Esophagus muscularis mucosa (tissue), 4 donors: ENCODE data around the gene LCNL1. TPM values are rescaled to one million over a fixed set of nuclear protein-coding genes. Genes with fewer than 3 reads are reported as not detected.

Experiments used
- DNase-seq: peaks from one replicate; pipeline ENCODE4 v3.0.0-alpha.2; 2017; ENCODE audit errors: extremely low spot score
- H3K27ac ChIP-seq, 4 donors: fragments of 200-600 bp; sonication (generic); replicated peaks in 1 of 4; 1 replicate in 3 of 4; 2 replicates in 1 of 4; pipeline ENCODE4 v1.5.1; 2016 to 2019; ENCODE audit warnings: mild to moderate bottlenecking in 1 of 4
- H3K27me3 ChIP-seq, 4 donors: fragments of 200-600 bp; sonication (generic); one replicate each; pipeline versions ENCODE4 v1.5.1 to v1.6.0; 2016 to 2019
- H3K36me3 ChIP-seq, 4 donors: fragments of 200-600 bp; sonication (generic); one replicate each; pipeline ENCODE4 v1.5.1; 2016 to 2019
- H3K4me1 ChIP-seq, 4 donors: fragments of 200-600 bp; sonication (generic); one replicate each; pipeline ENCODE4 v1.5.1; 2016 to 2019
- H3K4me3 ChIP-seq, 4 donors: fragments of 200-600 bp; sonication (generic); 1 replicate in 2 of 4; 2 replicates in 2 of 4; pipeline ENCODE4 v1.5.1; 2016 to 2019; ENCODE audit warnings: mild to moderate bottlenecking in 4 of 4, moderate library complexity in 1 of 4
- H3K9me3 ChIP-seq, 4 donors: fragments of 200-600 bp; sonication (generic); 1 replicate in 3 of 4; 2 replicates in 1 of 4; pipeline ENCODE4 v1.5.1; 2016 to 2019
- EP300 ChIP-seq: sonication (generic); formaldehyde crosslinking; IDR thresholded peaks from one replicate; pipeline ENCODE4 v1.6.1; 2017; ENCODE audit warnings: antibody characterized with exemption
- POLR2A ChIP-seq: fragments of 450-650 bp; IDR thresholded peaks from one replicate; pipeline ENCODE4 v1.6.1; 2017; ENCODE audit warnings: antibody characterized with exemption, moderate library complexity, mild to moderate bottlenecking, low read depth
- POLR2AphosphoS5 ChIP-seq, 2 donors: sonication (generic); formaldehyde crosslinking; IDR thresholded peaks; one replicate each; pipeline ENCODE4 v1.6.1; 2017; ENCODE audit warnings: antibody characterized with exemption in 2 of 2
- WGBS: methylation state at CpG from one replicate; pipeline ENCODE4 v1.1.5; 2018; 5-methylcytosine and 5-hydroxymethylcytosine counted together
- intact Hi-C: fragments of 100-400 bp; cut with DNase I; formaldehyde crosslinking; loops from one replicate; pipeline ENCODE4 v1.15.1; 2023
- total RNA-seq, 4 donors: library from RNA; depleted of rRNA; stranded (reverse); fragments of >200 nt; gene quantifications; one replicate each; pipeline versions ENCODE4 v1.1.0 to v1.2.1, GENCODE V29; 2016
- TF ChIP-seq, protein P1 (sequence below), 3 experiments: fragments of 200-600 bp in 2 of 3; fragments of 450-650 bp in 1 of 3; sonication (generic) in 2 of 3; IDR thresholded peaks; one replicate each; pipeline ENCODE4 v1.5.1; 2017 to 2019; ENCODE audit warnings: antibody characterized with exemption in 3 of 3, mild to moderate bottlenecking in 2 of 3, moderate library complexity in 1 of 3

LCNL1 gene
- total RNA-seq, 4 donors from 2014 or later: 0.11 to 0.42 (median 0.39) TPM; not detected in 1

DNA sequence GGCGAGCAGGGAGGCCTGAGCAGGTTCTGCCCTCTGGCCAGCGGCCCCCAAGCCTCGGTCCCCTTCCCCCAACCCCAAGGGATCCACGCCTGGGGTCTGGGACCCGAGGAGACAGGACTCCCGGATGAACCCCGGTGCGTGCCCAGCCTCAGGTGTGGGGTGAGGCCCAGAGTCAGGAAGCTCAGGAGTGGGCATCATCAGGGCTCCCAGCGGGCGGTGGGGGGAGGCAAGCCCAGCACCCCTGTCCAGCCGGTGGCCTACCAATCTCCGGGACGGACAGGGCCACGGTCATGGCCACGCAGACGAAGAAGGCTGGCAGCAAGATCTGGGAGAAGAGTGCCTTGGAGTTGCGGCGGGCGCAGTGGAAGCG lies 30.8 kb downstream of the LCNL1 start:
- intact Hi-C loops: no loop called here
- H3K27me3 ChIP-seq: no peaks in the 10 kb centered on the region
- DNase-seq: no peak
- no peaks in the 10 kb centered on the region for H3K9me3 ChIP-seq
- no peak for TF ChIP-seq POLR2A
- TF ChIP-seq, protein P1, sequence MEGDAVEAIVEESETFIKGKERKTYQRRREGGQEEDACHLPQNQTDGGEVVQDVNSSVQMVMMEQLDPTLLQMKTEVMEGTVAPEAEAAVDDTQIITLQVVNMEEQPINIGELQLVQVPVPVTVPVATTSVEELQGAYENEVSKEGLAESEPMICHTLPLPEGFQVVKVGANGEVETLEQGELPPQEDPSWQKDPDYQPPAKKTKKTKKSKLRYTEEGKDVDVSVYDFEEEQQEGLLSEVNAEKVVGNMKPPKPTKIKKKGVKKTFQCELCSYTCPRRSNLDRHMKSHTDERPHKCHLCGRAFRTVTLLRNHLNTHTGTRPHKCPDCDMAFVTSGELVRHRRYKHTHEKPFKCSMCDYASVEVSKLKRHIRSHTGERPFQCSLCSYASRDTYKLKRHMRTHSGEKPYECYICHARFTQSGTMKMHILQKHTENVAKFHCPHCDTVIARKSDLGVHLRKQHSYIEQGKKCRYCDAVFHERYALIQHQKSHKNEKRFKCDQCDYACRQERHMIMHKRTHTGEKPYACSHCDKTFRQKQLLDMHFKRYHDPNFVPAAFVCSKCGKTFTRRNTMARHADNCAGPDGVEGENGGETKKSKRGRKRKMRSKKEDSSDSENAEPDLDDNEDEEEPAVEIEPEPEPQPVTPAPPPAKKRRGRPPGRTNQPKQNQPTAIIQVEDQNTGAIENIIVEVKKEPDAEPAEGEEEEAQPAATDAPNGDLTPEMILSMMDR (IDR thresholded peaks at IDR 0.05): no peak
- no peak for TF ChIP-seq POLR2AphosphoS5 (IDR thresholded peaks at IDR 0.05)
- TF ChIP-seq EP300: no peak
- H3K4me1 ChIP-seq: no peaks in the 10 kb centered on the region
- 92% methylated on average over 18 of the region's 20 CpGs for WGBS
- H3K27ac ChIP-seq: no peak overlapping the region
- no peak overlapping the region for H3K4me3 ChIP-seq
- H3K36me3 ChIP-seq: peaks cover 31 to 98% (median 89%) of the 10 kb centered on the region in 4 donors

DNA sequence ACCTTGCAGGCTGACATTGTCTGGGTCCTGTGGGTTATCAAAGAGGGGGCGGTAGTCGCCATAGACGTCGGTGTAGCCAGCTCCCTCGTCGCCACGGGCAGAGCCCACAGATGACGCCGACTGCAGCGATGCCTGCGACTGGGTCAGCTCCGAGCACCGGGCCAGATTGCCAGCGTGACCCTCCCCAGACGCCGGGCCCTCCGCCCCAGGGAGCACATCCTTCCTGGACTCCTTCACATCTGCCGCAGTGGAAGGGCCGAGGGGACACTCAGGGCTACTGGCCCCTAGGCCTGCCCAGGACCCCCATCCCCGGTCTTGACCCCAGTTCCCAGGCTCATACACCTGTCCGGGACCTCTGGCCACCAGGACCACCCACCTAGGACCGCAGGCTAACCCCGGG lies 31.4 kb downstream of the LCNL1 start:
- no peaks in the 10 kb centered on the region for H3K9me3 ChIP-seq
- H3K27me3 ChIP-seq: no peaks in the 10 kb centered on the region
- peaks cover 31 to 98% (median 90%) of the 10 kb centered on the region in 4 donors for H3K36me3 ChIP-seq
- TF ChIP-seq POLR2AphosphoS5 (IDR thresholded peaks at IDR 0.05) (no peak), POLR2A (no peak), EP300 (no peak)
- TF ChIP-seq, protein P1 (IDR thresholded peaks at IDR 0.05): no peak
- intact Hi-C loops: no loop called here
- H3K4me3 ChIP-seq: no peak overlapping the region
- H3K27ac ChIP-seq: no peak overlapping the region
- no peak for DNase-seq
- H3K4me1 ChIP-seq: no peaks in the 10 kb centered on the region
- 96% methylated on average over 21 of the region's 23 CpGs for WGBS

DNA sequence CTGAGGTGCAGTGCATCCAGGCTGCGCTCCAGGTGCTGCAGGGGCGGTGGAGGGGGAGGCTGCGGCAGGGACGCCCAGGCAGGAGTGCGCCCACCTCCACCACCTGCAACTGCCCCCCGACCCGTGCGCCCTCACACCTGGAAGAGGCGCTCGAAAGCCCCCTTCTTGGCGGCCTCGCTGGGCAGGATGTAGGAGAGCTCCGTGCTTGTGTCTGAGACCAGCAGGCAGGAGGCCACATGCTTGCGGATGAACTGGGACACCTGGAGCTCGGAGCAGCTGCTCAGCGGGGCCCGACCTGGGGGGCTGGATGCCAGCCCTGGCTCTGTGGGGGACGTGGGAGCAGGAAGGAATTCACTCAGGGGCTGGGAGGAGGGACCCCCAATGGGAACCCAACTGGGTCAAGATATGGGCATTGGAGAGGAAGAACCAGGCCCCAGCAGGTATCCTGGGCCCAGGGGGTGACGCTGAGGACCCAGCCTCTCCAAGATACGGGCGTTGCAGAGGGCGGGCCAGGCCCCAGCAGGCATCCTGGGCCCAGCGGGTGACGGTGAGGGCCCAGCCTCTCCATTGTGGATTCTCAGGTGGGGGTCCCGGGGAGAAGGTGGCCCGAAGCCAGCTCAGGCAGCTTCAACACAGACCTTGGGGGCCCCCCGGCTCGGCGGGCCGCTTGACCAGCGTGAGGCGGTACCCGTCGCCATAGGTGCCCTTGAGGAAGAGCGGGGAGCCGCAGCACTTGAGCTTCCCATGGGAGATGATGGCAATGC lies 32.2 kb downstream of the LCNL1 start:
- H3K4me3 ChIP-seq: no peak overlapping the region
- DNase-seq: no peak
- 95% methylated on average over 27 of the region's 36 CpGs for WGBS
- intact Hi-C loops: no loop called here
- H3K27ac ChIP-seq: no peak overlapping the region
- peaks cover 31 to 95% (median 88%) of the 10 kb centered on the region in 4 donors for H3K36me3 ChIP-seq
- H3K4me1 ChIP-seq: no peaks in the 10 kb centered on the region
- H3K9me3 ChIP-seq: no peaks in the 10 kb centered on the region
- no peaks in the 10 kb centered on the region for H3K27me3 ChIP-seq
- TF ChIP-seq EP300 (no peak), POLR2AphosphoS5 (IDR thresholded peaks at IDR 0.05) (no peak), POLR2A (no peak)
- TF ChIP-seq, protein P1 (IDR thresholded peaks at IDR 0.05): no peak

DNA sequence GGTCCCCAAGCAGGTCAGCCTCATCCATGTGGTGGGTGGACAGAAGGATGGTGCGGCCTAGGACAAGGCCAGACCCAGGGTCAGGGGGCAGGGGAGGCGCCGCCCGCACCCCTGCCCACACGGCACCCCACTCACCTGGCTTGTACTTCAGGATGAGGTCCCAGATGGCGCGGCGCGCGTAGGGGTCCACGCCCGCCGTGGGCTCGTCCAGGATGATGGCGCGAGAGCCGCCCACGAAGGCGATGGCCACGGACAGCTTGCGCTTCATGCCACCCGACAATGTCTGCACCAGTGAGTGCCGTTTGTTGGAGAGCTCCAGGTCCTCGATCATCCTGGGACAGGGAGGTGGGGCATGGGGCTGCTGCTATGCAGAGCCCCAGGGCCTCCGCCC lies 32.7 kb downstream of the LCNL1 start:
- DNase-seq: no peak
- Histone ChIP-seq H3K27me3 (no peaks in the 10 kb centered on the region), H3K9me3 (no peaks in the 10 kb centered on the region), H3K27ac (no peak overlapping the region), H3K4me1 (no peaks in the 10 kb centered on the region), H3K4me3 (no peak overlapping the region), H3K36me3 (peaks cover 31 to 95% (median 89%) of the 10 kb centered on the region in 4 donors)
- intact Hi-C loops: no loop called here
- WGBS: 100% methylated on average over 1 of the region's 25 CpGs
- TF ChIP-seq POLR2AphosphoS5 (IDR thresholded peaks at IDR 0.05) (no peak), POLR2A (no peak), EP300 (no peak)
- TF ChIP-seq, protein P1 (IDR thresholded peaks at IDR 0.05): no peak
